ENCODE results near the gene PXMP4.
"Not testable (repeated sequence)": the region's sequence is repeated elsewhere in the genome, so short reads cannot be mapped to it uniquely, and the experiment has no call there.

Gene PXMP4, protein sequence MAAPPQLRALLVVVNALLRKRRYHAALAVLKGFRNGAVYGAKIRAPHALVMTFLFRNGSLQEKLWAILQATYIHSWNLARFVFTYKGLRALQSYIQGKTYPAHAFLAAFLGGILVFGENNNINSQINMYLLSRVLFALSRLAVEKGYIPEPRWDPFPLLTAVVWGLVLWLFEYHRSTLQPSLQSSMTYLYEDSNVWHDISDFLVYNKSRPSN

DNA sequence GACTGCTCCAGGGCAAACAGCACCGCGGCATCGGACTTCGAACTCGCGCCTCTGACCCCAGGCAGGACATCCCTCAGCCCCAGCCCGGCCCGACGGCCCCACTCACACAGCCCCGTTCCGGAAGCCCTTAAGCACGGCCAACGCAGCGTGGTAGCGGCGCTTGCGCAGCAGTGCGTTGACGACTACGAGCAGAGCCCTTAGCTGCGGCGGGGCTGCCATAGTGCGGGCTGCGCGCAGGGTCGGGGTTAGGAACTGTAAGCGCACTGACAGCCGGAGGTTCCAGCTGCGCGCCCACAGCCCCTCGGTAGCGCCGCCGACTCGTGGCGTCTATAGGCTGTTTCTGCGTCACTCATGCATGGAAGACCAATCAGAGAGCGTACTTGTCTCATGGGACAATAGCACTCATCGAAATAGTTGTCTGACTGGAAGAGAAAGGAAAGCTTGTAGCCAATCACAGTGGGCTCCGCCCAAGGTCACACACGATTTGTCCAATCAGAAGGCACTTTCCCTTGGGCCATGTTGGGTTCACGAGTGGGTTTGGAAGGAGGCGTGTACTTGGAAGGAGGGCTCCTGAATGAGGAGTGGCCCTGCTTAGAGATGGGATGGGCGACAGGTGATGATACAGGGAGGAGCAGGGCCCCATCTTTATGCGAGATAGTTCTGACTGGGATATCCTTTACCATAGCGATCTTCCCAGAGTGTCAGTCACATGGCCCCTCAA lies at the start of gene PXMP4:
Gene PXMP4, minus strand, starts transcription at position 322 of the 721 bp plus-strand sequence. Its CDS starts 103 bp downstream, at position 219.
- peak; percentile 78 for DNase-seq

DNA sequence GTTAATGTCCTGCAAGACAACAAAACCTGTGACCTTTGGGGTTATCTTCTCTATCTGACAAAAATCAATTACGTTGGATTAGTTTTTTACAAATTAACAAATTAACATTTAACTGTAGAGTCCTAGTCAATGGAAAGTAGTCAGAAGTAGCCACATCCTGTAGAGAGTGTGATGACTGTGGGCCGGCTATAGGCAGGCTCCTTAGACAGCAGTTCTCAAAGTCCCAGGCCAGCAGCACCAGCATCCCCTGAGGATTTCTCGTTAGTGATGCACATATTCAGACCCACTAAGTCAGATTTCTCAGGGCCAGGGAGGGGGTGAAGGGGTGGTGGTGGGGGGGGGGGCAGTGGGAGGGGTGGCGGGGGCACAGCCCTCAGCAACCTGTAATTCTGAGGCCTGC lies 48.9 kb upstream of the PXMP4 start:
- no peak for DNase-seq

DNA sequence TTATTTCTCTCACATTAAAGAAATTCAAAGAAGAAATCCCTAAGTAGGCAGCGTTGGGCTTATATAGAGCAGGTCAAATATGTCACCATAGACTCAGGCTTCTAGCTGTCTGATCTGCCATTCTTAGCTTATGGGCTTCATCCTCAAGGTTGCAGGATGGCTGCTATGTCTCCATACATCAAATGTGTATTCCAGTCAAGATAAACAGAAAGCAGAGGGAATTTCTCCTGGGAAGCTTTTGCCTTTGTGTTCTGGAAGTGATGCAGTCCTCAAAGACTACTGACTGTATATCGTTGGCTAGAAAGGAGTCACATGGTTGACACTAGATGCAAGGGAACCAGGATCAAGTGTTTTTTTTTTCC lies 47.6 kb upstream of the PXMP4 start:
- no peak for DNase-seq

DNA sequence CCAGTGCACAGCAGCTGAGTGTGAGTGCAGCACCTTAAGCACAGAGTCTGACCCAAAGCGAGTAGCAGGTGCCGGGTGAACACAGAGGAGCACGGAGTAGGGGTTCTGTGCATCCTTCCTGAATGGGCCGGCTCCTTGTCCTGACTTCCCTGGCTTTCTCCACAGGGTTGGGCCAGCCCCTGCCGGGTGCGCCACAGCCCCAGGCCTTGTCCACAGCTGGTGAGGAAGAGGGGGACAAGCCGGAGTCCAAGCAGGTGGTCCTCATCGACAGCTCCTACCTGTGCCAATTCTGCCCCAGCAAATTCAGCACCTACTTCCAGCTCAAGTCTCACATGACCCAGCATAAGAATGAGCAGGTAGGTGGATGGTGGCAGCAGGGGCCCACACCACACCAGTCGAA lies 46.6 kb upstream of the PXMP4 start:
- DNase-seq, result no peak

DNA sequence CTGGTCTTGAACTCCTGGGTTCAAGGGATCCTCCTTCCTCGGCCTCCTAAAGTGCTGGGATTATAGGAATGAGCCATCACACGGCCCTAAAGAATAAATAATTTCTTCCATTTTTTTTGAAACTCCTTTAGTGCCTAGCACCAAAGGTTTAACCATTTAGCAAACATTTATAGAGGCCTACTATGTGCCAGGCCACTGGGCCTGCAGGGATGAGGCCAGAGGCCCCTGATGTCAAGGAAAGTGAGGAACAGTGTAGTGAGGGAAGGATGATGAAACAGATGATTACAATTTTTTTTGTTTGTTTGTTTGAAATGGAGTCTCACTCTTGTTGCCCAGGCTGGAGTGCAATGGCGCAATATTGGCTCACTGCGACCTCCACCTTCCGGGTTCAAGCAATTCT lies 45.5 kb upstream of the PXMP4 start:
- DNase-seq, result no peak

DNA sequence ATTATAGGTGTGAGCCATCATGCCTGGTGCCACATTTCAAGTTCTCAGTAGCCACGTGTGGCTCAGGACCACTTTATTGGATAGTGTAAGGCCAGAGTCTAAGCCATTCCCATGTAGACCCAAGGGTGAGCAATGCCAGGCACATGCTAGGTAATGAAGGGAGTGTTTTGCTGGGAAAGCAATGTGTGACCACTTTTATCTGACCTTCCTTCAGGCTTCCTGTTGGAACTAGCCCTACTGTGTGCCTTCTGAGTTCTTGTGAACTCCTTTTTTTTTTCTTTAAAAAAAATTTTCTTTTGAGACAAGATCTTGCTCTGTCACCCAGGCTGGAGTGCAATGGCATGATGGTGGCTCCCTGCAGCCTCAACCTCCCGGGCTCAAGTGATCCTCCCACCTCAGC lies 45.0 kb upstream of the PXMP4 start:
- no peak for DNase-seq

DNA sequence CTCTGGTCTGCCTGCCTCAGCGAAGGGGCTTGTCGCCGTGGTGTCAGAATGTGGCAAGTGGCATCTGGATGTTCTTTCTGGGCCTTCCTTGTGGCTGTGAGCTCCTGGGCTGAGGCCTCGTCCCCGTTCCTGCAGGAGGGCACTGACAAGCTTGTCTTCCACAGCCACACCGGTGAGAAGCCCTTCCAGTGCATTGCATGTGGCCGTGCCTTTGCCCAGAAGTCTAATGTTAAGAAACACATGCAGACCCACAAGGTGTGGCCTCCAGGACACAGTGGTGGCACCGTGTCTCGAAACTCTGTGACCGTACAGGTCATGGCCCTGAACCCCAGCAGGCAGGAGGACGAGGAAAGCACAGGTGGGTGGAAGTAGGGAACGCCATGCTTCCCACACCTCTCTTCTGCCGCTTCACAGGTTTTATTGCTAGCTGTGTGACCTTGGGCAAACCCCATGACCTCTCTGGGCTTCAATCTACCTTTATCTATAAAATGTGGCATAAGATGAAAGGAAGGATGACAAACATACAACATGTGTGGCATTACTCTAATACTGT lies 41.7 kb upstream of the PXMP4 start:
- no peak for DNase-seq

DNA sequence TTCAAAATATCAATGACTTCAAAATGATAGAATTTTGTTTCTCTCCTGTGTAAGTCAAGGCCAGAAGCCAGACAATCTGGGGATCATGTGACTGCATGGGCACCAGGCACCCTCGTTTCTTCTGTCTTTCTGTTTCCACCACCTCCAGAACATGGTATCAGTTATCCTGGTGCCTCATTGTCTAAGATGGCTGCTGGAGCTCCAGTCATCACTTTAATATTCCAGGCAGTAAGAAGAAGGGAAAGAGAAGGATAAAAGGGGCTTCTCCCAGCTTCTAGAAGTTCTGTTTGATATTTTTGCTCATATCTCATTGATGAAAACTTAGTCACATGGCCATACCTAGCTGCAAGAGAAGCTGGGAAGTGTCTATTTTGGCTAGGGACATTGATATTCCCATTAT lies 37.3 kb upstream of the PXMP4 start:
- DNase-seq, result no peak

DNA sequence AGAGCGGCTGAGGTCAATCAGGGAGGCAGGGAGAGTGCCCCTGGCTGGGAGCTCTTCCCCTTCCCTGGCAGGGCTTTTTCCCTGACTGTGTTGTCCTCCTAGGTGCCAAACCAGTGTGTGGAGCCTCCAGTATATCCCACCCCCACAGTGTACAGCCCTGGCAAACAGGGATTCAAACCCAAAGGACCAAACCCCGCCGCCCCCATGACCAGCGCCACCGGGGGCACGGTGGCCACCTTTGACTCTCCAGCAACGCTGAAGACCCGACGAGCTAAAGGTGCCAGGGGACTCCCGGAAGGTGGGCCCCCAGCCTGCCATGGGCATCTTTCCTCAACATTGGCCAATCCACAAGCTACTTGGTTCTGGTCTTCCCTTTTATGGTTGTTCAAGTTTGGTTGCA lies 36.9 kb upstream of the PXMP4 start:
- DNase-seq, result no peak

DNA sequence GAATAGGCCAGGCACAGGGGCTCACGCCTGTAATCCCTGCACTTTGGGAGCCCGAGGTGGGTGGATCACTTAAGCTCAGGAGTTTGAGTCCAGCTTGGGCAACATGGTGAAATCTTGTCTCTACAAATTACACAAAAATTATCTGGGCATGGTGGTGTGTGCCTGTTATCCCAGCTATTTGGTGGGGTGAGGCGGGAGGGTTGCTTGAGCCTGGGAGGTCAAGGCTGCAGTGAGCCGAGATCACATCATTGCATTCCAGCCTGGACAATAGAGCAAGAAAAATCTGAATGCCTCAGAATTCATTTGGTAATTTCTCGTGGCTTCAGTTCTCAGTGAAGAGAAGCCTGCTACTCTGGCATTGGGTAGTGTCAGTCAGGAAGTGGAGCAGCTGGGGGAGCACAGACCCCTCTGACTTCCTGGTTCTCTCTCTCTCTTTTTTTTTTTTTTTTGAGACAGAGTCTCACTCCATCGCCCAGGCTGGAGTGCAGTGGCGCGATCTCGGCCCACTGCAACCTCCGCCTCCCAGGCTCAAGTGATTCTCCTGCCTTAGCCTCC lies 35.9 kb upstream of the PXMP4 start:
- DNase-seq, result not testable (repeated sequence)

DNA sequence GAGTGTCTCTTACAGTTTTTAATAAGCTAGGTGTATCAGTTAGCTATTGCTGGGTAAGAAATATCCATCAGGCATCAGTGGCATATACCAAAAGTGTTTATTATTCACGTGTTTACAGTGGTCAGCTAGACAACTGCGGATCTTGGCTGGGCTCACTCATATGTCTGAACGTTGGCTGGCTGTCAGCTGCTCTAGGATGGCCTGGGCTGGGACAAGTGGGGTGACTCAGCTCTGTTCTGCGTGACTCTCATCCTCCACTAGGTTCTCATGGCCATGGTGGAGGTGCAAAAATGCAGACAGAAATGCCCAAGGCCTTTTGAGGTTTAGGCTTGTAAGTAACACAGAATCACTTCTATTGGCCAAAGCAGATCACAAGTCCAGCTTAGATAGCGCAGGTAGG lies 33.7 kb upstream of the PXMP4 start:
- DNase-seq, result no peak

DNA sequence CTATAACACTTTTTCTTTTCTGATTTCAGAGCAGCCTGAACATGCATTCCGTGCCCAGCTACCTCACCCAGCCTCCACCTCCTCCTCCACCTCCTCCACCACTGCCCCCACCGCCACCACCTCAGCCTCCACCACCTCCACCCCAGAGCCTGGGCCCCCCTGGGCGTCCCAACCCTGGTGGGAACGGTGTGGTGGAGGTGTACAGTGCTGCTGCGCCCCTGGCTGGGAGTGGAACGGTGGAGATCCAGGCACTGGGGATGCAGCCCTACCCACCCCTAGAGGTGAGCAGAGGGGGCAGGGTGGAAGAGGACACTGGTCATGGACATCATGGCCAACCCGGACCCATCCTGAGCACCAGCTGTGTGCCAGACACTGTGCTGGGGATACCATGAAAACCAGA lies 33.0 kb upstream of the PXMP4 start:
- DNase-seq, result no peak

DNA sequence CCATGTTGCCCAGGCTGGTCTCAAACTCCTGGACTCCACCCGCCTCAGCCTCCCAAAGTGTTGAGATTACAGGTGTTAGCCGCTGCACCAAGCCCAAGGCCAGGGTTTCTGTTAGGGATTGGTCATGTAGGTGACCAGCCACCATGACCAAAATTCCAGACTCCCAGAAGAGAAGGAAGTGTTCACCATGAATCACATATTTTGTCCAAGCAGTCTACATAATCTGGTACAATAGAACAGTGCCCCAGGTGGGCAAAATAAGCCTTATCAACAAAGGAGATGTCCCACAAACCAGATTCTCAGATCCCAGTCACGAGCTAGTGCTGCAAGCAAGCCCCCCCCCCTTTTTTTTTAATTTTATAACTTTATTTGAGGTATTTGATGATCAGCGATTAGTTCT lies 31.7 kb upstream of the PXMP4 start:
- DNase-seq, result no peak

DNA sequence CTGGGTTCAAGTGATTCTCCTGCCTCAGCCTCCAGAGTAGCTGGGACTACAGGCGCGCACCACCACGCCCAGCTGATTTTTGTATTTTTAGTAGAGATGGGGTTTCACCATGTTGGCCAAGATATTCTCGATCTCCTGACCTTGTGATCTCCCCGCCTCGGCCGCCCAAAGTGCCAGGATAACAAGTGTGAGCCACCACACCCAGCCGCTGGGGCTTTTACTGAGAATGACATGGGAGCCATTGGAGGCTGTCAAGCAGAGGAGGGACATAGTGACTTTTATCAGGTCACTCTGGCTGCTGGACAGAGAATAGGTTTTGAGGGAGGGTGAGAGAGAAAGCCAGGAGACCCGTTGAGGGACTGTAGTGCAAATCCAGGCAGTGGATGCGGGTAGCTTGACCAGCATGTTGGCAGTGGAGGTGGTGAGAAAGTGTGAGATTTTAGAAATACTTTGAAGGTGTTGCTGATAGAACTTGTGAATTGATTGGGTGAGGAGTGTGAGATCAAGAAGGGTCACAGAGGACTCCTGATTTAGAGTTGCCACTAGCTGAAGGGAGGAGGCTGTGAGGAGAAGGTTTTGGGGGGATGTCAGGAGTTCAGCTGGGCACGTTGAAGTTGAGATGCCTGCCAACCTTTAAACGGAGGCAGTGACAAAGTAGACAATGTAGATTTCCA lies 26.4 kb upstream of the PXMP4 start:
- DNase-seq, result no peak

DNA sequence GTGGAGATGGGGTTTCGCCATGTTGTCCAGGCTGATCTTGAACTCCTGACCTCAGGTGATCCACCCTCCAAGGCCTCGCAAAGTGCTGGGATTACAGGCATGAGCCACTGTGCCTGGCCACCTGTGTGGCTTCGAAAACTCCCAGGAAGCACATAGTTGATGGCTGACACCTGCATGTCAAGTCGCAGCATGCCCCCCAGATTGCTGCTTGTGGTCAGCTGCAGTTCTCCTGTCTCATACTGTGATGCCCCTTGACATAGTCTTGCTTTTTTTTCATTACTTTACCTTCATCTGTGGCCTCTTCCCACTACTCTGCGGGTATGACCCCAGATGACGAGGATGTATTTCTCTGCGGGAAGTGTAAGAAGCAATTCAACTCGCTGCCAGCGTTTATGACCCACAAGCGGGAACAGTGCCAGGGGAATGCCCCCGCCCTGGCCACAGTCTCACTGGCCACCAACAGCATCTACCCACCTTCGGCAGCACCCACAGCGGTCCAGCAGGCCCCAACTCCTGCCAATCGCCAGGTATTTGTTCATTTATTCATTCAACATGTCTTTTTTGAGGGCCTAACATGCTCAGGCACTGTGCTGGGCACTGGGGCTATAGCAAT lies 24.8 kb upstream of the PXMP4 start:
- DNase-seq, result no peak

DNA sequence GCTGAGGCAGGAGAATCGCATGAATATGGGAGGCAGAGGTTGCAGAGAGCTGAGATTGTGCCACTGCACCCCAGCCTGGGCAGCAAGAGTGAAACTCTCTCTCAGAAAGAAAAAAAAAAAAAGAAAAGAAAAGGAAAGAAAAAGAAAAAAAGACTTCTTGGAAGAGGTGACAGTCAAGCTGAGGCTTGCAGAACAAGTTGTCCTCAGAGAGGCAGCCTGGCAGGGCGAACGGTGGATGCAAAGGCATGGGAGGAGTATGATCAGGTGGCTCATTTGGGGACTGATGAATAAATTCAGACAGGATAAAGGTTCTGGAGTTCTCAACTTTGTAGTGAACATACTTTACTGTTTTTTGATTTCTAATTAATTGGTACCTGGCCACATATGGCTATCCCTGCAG lies 24.1 kb upstream of the PXMP4 start:
- DNase-seq, result no peak

DNA sequence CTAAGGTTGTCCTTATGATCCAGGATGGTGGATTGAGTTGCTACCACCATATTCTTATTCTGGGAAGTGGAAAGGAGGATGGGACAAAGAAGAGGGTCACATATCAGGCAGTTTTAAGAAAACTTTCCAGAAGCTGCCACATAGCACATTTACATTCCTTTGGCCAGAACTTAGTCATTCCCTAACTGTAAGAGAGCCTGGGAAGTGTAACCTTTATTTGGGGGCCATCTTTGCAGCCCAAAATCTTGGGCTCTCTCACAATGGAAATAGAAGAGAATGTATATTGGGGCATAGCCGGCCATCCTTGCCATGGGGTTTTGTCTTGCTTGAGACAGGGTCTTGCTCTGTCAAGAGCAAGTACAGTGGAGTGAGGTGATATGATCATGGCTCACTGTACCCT lies 20.1 kb upstream of the PXMP4 start:
- DNase-seq, result no peak

DNA sequence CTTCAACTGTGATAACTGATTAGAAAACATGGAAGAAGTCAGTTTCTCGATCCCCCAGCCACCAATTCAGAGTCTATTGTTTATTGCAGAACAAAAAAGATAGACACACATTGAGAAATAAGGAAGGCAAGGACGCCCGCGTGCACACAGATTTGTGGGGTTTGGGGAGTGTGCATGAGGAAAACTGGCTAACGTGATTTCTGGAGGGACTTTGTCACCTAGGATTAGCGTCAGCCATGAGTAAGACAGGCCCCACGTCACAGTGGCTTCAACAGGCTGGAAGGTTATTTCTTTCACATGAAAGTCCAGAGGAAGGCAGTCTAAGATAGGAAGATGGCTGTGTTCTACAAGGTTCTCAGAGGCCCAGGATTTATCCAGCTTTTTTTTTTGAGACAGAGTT lies 19.4 kb upstream of the PXMP4 start:
- no peak for DNase-seq

DNA sequence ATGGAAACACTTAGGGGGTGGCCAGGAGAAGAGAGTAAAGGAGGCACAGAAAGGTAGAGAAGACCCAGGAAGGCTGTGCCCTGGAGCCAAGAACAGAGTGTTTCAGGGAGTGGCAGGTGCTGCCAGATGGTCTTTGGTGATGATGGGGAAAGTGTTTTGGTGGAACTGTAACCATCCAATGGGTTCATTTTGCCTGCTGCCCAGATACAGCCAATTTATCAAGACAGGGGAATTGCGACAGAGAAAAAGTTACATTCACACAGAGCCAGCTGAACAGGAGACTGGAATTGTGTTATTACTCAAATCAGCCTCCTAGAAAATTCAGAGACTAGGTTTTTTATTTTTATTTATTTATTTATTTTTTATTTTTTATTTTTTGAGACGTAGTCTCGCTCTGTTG lies 16.9 kb upstream of the PXMP4 start:
- DNase-seq, result no peak

DNA sequence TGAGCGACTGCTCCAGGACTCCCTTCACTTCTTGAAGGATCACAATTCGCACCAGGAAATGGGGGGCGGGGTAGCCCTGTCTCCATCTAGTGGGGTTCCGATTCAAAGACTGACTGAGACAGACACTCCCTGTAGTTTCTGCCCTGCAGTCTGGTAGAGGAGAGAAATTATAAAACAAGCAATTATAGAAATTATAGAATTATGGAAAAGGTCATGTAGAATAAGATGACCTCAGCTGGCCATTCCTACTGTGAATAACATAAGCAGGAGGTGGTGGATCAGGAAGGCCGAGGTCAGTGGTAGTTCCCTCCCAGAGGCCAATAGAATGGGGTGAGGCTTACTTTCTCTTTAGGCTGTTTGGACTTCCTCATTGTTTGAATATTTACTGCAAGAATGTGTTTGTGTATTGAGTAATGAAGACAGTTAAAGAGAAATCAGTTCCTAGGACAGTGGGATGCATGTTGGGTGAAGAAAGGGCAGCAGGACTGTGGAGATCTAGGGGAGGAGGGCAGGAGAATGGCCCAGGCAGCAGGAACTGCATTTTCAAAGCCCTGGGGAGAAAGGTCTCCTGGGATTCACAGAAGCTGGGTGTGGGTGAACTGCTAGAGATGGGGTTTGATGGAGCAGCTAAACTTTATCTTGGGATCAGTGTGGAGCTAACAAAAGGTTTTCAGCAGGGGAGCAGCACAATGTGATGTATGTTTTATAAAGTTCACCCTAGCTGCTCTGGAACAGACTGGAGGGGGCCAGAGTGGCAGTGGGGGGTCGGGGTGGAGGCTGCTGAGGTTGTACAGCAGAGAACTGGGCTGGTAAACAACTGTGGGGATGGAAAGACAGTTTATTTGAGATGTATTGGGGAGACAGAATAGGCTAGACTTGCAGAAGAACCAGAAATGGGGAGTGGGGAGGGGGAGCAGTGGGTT lies 13.8 kb upstream of the PXMP4 start:
- no peak for DNase-seq

DNA sequence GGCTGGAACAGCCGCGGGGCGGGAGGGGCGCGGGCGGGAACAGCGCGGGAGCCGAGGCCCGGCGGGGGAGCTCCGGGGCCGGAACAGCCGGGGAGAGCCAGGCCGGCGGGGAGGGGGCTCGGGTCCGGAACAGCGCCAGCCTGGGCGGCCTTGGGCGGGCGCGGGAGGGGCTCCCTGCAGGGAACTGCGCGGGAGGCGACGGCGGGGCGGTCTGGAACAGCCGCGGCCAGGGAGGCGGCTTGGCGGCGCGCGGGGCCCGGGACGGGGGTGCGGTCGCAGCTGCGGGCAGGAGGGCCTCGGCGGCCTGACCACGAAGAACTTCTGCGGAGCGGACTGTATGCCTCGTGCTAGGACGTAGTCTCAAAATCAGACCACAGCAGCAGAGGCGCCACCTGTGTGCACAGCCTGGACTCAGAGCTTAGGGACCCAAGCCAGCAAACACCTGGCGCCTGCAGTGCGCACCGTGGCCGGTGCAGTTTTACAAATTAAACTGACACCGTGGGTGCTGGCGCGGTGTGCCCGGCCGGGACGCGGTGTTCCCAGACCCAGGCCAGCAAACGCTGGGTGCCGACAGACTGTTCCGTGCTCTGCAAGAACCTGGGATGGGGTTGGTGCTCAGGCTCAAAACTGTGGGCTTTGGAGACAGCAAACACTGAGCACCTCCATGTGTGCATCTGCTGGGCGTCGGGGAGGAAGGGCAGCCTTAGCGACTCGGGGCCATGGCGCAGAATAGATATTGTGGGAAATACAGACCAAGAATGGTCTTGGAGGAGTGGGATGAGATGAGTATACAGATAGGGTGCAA lies 12.3 kb upstream of the PXMP4 start:
- DNase-seq, result peak; percentile 81

All from activated CD8-positive, alpha-beta memory T cell treated with anti-CD3 and anti-CD28 coated beads, Interleukin-2, amount 50 U/mL, for 4 hours (primary cell).